Nephron progenitor cell (in vitro differentiated cells): ENCODE data around the gene SDK2.

Experiments
- DNase-seq: peaks from one replicate; pipeline ENCODE4 v3.0.0; 2021
- H3K27ac Mint-ChIP-seq: 2 replicates; pipeline ENCODE4 v1.8.0; 2021; ENCODE audit warnings: mild to moderate bottlenecking, moderate library complexity, mixed read lengths
- H3K27me3 Mint-ChIP-seq: 2 replicates; pipeline ENCODE4 v1.8.0; 2021; ENCODE audit warnings: mild to moderate bottlenecking, low read depth, mixed read lengths; ENCODE audit not compliant: poor library complexity
- H3K36me3 Mint-ChIP-seq: 2 replicates; pipeline ENCODE4 v1.8.0; 2021; ENCODE audit warnings: low read depth, mixed read lengths
- H3K4me1 Mint-ChIP-seq: 2 replicates; pipeline ENCODE4 v1.8.0; 2021; ENCODE audit warnings: mixed read lengths
- H3K4me3 Mint-ChIP-seq: 2 replicates; pipeline ENCODE4 v1.8.0; 2021; ENCODE audit warnings: mild to moderate bottlenecking, moderate library complexity, mixed read lengths
- H3K9me3 Mint-ChIP-seq: 2 replicates; pipeline ENCODE4 v1.8.0; 2021; ENCODE audit warnings: mild to moderate bottlenecking, moderate library complexity, mixed read lengths
- TF ChIP-seq, protein P1 (sequence below): fragments of 200-600 bp; sonication (generic); IDR thresholded peaks from 2 replicates; pipeline ENCODE4 v1.5.0; 2021; ENCODE audit warnings: antibody characterized with exemption

The SDK2 gene

DNA sequence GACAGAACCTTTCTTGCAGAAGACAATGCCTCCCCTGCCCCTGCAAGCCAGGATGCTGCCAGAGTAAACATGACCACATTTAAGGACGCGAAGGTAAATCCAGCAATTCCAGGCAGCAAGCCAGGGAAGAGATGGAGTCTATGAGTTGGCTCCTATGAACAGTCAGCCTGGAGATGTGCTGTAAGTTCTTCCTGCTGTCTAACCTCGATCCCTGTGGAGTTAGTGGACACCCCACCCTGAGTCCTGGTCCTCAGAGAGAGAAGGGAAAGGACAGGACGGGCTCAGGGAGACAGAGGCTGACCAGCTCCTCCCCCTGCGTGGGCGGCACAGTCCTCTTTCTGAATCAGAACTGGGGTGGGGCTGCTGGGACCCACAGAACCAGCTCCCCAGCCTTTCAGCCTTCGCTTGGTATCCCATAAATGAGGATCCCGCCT lies 357.4 kb downstream of the SDK2 start:
- Mint-ChIP-seq H3K4me3 (no peak overlapping the region), H3K9me3 (no peaks in the 10 kb centered on the region), H3K36me3 (peaks cover 19% of the 10 kb centered on the region), H3K27ac (peak overlapping the region; percentile 59), H3K27me3 (peaks cover 3% of the 10 kb centered on the region), H3K4me1 (peaks cover 92% of the 10 kb centered on the region)
- no peak for DNase-seq
- TF ChIP-seq, protein P1, sequence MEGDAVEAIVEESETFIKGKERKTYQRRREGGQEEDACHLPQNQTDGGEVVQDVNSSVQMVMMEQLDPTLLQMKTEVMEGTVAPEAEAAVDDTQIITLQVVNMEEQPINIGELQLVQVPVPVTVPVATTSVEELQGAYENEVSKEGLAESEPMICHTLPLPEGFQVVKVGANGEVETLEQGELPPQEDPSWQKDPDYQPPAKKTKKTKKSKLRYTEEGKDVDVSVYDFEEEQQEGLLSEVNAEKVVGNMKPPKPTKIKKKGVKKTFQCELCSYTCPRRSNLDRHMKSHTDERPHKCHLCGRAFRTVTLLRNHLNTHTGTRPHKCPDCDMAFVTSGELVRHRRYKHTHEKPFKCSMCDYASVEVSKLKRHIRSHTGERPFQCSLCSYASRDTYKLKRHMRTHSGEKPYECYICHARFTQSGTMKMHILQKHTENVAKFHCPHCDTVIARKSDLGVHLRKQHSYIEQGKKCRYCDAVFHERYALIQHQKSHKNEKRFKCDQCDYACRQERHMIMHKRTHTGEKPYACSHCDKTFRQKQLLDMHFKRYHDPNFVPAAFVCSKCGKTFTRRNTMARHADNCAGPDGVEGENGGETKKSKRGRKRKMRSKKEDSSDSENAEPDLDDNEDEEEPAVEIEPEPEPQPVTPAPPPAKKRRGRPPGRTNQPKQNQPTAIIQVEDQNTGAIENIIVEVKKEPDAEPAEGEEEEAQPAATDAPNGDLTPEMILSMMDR, result no peak

DNA sequence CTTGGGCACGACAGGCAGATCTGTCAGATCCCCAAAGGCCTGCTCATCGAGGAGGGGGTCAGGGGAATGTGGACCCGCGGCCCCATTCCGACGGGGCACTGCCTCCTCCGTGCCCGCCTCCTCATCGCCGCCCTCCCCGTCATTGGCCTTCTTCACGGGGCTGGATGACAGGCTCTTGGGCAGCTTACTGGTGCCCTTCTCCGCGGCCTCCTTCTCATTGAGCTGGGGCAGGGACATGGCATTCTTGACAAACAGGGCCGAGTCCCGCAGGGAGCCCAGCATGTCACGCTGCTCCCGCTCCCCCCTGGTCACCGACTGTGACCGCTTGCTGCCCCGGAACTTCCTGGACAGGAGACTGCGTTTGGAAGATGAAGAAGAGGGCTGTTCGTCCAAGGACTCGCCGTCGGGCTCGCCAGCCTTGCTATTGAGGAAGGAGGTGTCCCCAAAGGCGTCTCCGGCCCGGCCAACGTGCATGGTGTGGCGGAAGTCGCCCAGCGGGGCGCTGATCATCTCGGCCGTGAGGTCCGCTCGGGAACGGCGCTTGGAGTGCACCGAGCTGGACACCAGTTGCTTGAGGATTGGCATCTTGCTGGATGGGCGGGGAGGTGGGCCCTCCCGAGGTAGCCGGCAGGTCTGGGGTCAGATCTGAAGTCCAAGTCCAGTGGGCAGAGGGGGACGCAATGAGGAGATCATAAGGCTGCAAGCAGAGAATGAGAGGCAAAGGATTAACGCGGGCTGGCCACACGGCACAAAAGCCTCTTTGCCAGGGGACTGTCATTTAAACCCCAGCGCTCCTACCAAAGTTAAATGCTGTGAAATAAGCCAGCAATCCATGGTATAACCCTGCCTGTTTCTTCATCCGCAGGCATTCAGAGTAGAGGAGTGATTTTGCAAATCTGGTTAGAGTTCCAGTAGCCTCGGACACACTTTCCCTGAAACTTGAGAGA lies 358.1 kb downstream of the SDK2 start:
- H3K4me3 Mint-ChIP-seq, result no peak overlapping the region
- no peak for DNase-seq
- TF ChIP-seq, protein P1, result no peak
- H3K36me3 Mint-ChIP-seq, result peaks cover 22% of the 10 kb centered on the region
- peaks cover 3% of the 10 kb centered on the region for H3K27me3 Mint-ChIP-seq
- H3K27ac Mint-ChIP-seq, result peak overlapping the region; percentile 31
- no peaks in the 10 kb centered on the region for H3K9me3 Mint-ChIP-seq
- peaks cover 90% of the 10 kb centered on the region for H3K4me1 Mint-ChIP-seq

DNA sequence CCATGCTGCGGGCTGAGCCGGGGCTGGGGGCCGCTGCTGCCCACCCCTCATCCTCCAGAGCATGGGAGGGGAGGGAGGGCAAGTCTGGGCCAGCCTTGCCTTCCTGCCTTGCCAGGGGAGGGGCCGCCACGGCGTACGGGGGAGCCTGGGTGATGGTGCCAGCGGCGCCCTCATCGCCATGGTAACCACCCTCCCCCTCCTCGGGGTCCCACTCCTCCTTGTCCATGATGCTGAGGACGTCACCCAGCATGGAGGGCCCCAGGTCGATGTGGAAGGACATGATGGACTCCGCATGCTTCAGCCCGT lies 358.7 kb downstream of the SDK2 start:
- H3K27ac Mint-ChIP-seq, result no peak overlapping the region
- TF ChIP-seq, protein P1, result no peak
- H3K36me3 Mint-ChIP-seq, result peaks cover 22% of the 10 kb centered on the region
- peaks cover 83% of the 10 kb centered on the region for H3K4me1 Mint-ChIP-seq
- no peak for DNase-seq
- no peaks in the 10 kb centered on the region for H3K9me3 Mint-ChIP-seq
- no peak overlapping the region for H3K4me3 Mint-ChIP-seq
- peaks cover 3% of the 10 kb centered on the region for H3K27me3 Mint-ChIP-seq

DNA sequence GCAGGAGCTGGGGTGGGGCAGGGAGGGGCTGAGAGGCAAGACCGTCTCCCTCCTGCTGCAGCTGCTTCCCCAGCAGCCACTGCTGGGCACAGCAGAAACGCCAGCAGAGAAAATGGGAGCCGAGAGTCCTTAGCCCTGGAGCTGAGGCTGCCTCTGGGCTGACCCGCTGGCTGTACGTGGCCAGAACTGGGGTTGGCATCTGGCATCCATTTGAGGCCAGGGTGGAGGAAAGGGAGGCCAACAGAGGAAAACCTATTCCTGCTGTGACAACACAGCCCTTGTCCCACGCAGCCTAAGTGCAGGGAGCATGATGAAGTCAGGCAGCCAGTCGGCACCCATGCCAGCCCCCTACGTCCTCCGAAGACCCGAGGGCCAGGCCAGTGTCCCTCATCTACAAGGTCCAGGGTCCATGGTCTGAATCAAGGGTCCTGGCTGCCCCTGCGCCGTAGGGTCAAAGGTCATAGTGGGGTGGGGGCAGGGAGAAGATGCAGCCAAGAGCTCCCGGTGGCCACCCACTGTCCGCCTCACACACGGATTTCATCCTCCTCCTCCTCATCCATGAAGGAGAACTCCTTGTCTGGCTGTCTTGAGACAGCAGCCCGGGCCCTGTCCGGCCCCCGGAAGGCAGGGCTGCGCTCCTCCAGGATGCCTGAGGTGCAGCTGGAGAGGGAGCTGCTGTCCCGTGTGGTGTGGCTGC lies 359.2 kb downstream of the SDK2 start:
- TF ChIP-seq, protein P1, result no peak
- H3K27me3 Mint-ChIP-seq, result peaks cover 3% of the 10 kb centered on the region
- no peak overlapping the region for H3K4me3 Mint-ChIP-seq
- no peak overlapping the region for H3K27ac Mint-ChIP-seq
- H3K9me3 Mint-ChIP-seq, result no peaks in the 10 kb centered on the region
- no peak for DNase-seq
- peaks cover 22% of the 10 kb centered on the region for H3K36me3 Mint-ChIP-seq
- H3K4me1 Mint-ChIP-seq, result peaks cover 78% of the 10 kb centered on the region
